K562 (cell line): ENCODE data around the gene C1QTNF3. TPM values are rescaled to one million over a fixed set of nuclear protein-coding genes. Genes with fewer than 3 reads are reported as not detected.
A peak's percentile ranks its signal among the peaks of the same experiment; 100 is the strongest.

Source experiments
- FIP1L1 ChIP-seq: fragments of 200-400 bp; formaldehyde crosslinking; IDR thresholded peaks from 2 replicates; pipeline ENCODE4 v1.6.1; 2018; ENCODE audit warnings: mild to moderate bottlenecking, low read depth, low read length; ENCODE audit not compliant: poor library complexity, severe bottlenecking
- HMBOX1 ChIP-seq: sonication (generic); IDR thresholded peaks from 2 replicates; pipeline ENCODE4 v1.6.1; 2016
- KAT8 ChIP-seq: fragments of 450-650 bp; IDR thresholded peaks from 2 replicates; pipeline ENCODE4 v1.6.1; 2016; ENCODE audit warnings: low read depth, mild to moderate bottlenecking
- MEIS2 ChIP-seq: fragments of 450-650 bp; IDR thresholded peaks from 2 replicates; pipeline ENCODE4 v1.6.1; 2014; ENCODE audit warnings: mild to moderate bottlenecking; ENCODE audit not compliant: partially characterized antibody
- RB1 ChIP-seq: fragments of 450-650 bp; IDR thresholded peaks from 2 replicates; pipeline ENCODE4 v1.6.1; 2017; ENCODE audit warnings: low read depth, mild to moderate bottlenecking
- RBBP5 ChIP-seq: fragments of 200-600 bp; sonication (generic); IDR thresholded peaks from 2 replicates; pipeline ENCODE4 v1.6.1; 2012; ENCODE audit warnings: borderline replicate concordance, mild to moderate bottlenecking, low read length, control low read depth, inconsistent platforms; ENCODE audit not compliant: insufficient read depth, poor library complexity, severe bottlenecking
- ZNF384 ChIP-seq: IDR thresholded peaks from 2 replicates; pipeline ENCODE4 v1.6.1; 2012; ENCODE audit warnings: low read depth, low read length, improper control_type of control experiment
- ZNF431 ChIP-seq: sonication (generic); formaldehyde crosslinking; IDR thresholded peaks from 2 replicates; pipeline ENCODE4 v1.8.0; 2022; ENCODE audit warnings: mild to moderate bottlenecking, missing genetic modification reagents
- polyA plus RNA-seq, 8 experiments: library from polyadenylated mRNA; depleted of rRNA in 4 of 8; stranded (reverse) in 5 of 8; unstranded in 3 of 8; fragments of >200 nt; fragmentation: Nextera tagmentation in 2 of 8; fragmentation: Illumina TruSeq in 1 of 8; extraction: Ambion mirVana in 2 of 8; extraction: Trizol in 1 of 8; gene quantifications; 2 replicates each; pipeline versions ENCODE4 v1.2.1 to v1.2.3, GENCODE V29; 2011 to 2014; ENCODE audit warnings: inconsistent platforms in 1 of 8, missing spikeins in 1 of 8
- total RNA-seq, 7 experiments: library from RNA; depleted of rRNA in 6 of 7; stranded (reverse); fragments of >200 nt in 6 of 7; fragmentation: Illumina TruSeq in 2 of 7; extraction: Trizol in 2 of 7; gene quantifications; 2 replicates each; pipeline versions ENCODE4 v1.2.1 to v1.2.3, GENCODE V29; 2011 to 2021; ENCODE audit warnings: low replicate concordance in 1 of 7
- TF ChIP-seq, protein P1 (sequence below): sonication (generic); formaldehyde crosslinking; IDR thresholded peaks from 2 replicates; pipeline ENCODE4 v1.8.0; 2023; ENCODE audit warnings: mild to moderate bottlenecking, missing genetic modification reagents
- TF ChIP-seq, protein P2 (sequence below): fragments of 450-650 bp; formaldehyde crosslinking; IDR thresholded peaks from 2 replicates; pipeline ENCODE4 v1.4.0; 2022; ENCODE audit warnings: mild to moderate bottlenecking, moderate library complexity
- TF ChIP-seq, protein P3 (sequence below): sonication (generic); formaldehyde crosslinking; IDR thresholded peaks from 2 replicates; pipeline ENCODE4 v1.8.1; 2023; ENCODE audit warnings: mild to moderate bottlenecking, missing genetic modification reagents
- TF ChIP-seq, protein P4 (sequence below): sonication (generic); formaldehyde crosslinking; IDR thresholded peaks from 2 replicates; pipeline ENCODE4 v1.8.0; 2022; ENCODE audit warnings: missing genetic modification reagents, mild to moderate bottlenecking, moderate library complexity, borderline replicate concordance

C1QTNF3 gene
- total and polyA plus RNA-seq, 9 of the 15 experiments (the other 6 are each of a cell fraction or from before 2014, with no cell fraction given): 0.51 to 3.3 (median 2.0) TPM

DNA sequence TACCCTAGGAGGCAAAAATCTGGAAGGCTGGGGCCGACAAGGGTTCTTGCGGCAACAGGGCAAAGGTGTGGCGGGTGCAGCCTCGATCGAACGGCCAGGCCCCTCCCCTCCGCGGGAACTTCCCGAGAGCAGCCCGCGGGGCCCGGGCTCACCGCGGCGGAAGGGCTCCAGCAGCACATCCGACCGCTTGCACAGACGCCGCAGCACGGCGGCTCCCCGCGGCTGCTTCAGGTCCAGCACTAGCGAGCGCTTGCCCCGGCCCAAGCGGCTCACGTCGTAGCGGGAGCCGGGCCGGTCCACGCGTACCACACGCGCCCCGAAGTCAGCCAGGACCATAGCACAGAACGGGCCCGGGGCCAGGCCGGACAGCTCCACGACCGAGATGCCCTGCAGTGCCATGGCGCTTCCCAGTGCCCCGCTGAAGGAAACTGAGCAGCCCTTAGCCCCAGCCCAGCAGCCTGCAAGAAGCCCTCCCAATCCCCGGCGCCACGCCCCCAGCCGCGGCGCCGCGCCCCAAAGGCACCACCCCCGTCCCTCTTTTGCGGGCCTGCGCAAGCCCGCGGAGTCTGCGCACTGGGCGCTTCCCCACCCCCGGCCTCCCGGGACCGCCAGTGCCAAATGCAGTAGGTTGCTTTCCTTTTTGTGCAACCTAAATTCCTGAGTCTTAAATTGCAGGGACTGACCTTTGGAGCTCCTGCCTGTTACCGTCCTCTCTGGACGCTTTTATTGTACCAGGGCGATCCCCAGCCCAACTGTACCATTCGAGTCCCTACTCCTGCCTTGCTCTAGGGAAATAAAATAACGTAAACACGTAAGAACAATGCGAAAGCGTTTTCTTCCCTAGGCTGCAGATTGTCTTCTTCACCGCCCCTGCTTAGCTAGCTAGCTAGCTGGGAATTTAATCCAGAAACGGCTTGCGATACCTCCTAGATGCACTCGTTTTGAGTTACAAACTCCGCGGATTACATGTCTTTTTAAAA, 35.1 kb downstream of the C1QTNF3 start, which contains the start of gene AMACR (continued):
- TF ChIP-seq, protein P1, sequence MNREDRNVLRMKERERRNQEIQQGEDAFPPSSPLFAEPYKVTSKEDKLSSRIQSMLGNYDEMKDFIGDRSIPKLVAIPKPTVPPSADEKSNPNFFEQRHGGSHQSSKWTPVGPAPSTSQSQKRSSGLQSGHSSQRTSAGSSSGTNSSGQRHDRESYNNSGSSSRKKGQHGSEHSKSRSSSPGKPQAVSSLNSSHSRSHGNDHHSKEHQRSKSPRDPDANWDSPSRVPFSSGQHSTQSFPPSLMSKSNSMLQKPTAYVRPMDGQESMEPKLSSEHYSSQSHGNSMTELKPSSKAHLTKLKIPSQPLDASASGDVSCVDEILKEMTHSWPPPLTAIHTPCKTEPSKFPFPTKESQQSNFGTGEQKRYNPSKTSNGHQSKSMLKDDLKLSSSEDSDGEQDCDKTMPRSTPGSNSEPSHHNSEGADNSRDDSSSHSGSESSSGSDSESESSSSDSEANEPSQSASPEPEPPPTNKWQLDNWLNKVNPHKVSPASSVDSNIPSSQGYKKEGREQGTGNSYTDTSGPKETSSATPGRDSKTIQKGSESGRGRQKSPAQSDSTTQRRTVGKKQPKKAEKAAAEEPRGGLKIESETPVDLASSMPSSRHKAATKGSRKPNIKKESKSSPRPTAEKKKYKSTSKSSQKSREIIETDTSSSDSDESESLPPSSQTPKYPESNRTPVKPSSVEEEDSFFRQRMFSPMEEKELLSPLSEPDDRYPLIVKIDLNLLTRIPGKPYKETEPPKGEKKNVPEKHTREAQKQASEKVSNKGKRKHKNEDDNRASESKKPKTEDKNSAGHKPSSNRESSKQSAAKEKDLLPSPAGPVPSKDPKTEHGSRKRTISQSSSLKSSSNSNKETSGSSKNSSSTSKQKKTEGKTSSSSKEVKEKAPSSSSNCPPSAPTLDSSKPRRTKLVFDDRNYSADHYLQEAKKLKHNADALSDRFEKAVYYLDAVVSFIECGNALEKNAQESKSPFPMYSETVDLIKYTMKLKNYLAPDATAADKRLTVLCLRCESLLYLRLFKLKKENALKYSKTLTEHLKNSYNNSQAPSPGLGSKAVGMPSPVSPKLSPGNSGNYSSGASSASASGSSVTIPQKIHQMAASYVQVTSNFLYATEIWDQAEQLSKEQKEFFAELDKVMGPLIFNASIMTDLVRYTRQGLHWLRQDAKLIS (CRISPR knock-in tag): peak; percentile 86
- TF ChIP-seq RB1: peak; percentile 63
- 0 out of 2 replicates have a peak, but pooled peaks have one; percentile 4 for TF ChIP-seq ZNF384
- no peak for TF ChIP-seq HMBOX1
- TF ChIP-seq RBBP5: peak; percentile 86
- peak; percentile 88 for TF ChIP-seq FIP1L1
- TF ChIP-seq KAT8: no peak
- TF ChIP-seq ZNF431 (CRISPR knock-in tag): peak; percentile 58; the same call in 1 of the 2 replicates
- TF ChIP-seq, protein P2, sequence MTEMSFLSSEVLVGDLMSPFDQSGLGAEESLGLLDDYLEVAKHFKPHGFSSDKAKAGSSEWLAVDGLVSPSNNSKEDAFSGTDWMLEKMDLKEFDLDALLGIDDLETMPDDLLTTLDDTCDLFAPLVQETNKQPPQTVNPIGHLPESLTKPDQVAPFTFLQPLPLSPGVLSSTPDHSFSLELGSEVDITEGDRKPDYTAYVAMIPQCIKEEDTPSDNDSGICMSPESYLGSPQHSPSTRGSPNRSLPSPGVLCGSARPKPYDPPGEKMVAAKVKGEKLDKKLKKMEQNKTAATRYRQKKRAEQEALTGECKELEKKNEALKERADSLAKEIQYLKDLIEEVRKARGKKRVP (CRISPR knock-in tag): 0 out of 2 replicates have a peak, but pooled peaks have one; percentile 27
- TF ChIP-seq MEIS2: peak; percentile 92
- TF ChIP-seq, protein P3, sequence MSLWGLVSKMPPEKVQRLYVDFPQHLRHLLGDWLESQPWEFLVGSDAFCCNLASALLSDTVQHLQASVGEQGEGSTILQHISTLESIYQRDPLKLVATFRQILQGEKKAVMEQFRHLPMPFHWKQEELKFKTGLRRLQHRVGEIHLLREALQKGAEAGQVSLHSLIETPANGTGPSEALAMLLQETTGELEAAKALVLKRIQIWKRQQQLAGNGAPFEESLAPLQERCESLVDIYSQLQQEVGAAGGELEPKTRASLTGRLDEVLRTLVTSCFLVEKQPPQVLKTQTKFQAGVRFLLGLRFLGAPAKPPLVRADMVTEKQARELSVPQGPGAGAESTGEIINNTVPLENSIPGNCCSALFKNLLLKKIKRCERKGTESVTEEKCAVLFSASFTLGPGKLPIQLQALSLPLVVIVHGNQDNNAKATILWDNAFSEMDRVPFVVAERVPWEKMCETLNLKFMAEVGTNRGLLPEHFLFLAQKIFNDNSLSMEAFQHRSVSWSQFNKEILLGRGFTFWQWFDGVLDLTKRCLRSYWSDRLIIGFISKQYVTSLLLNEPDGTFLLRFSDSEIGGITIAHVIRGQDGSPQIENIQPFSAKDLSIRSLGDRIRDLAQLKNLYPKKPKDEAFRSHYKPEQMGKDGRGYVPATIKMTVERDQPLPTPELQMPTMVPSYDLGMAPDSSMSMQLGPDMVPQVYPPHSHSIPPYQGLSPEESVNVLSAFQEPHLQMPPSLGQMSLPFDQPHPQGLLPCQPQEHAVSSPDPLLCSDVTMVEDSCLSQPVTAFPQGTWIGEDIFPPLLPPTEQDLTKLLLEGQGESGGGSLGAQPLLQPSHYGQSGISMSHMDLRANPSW (CRISPR knock-in tag): 0 out of 2 replicates have a peak, but pooled peaks have one; percentile 28
- TF ChIP-seq, protein P4, sequence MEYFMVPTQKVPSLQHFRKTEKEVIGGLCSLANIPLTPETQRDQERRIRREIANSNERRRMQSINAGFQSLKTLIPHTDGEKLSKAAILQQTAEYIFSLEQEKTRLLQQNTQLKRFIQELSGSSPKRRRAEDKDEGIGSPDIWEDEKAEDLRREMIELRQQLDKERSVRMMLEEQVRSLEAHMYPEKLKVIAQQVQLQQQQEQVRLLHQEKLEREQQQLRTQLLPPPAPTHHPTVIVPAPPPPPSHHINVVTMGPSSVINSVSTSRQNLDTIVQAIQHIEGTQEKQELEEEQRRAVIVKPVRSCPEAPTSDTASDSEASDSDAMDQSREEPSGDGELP (CRISPR knock-in tag): peak; percentile 83
